Lower leg skin (tissue), 4 donors: ENCODE measurements around the gene TOMM7. TPM values are rescaled to one million over a fixed set of nuclear protein-coding genes. Genes with fewer than 3 reads are reported as not detected.
A peak's percentile ranks its signal among the peaks of the same experiment; 100 is the strongest.

Experiments used
- DNase-seq, 2 donors: peaks; one replicate each; pipeline ENCODE4 v3.0.0-alpha.2; 2019; ENCODE audit warnings: low spot score in 2 of 2
- H3K4me3 ChIP-seq: fragments of 200-600 bp; sonication (generic); 2 replicates; pipeline ENCODE4 v1.5.1; 2017; ENCODE audit warnings: mild to moderate bottlenecking, low read depth; ENCODE audit not compliant: poor library complexity, severe bottlenecking
- CTCF ChIP-seq, 3 donors: fragments of 450-650 bp; IDR thresholded peaks; one replicate each; pipeline ENCODE4 v1.5.1; 2016; ENCODE audit warnings: antibody characterized with exemption in 3 of 3, mild to moderate bottlenecking in 3 of 3, moderate library complexity in 2 of 3
- POLR2A ChIP-seq, 2 donors: fragments of 450-650 bp; IDR thresholded peaks; one replicate each; pipeline ENCODE4 v1.6.1; 2016 to 2017; ENCODE audit warnings: antibody characterized with exemption in 2 of 2, mild to moderate bottlenecking in 1 of 2, moderate library complexity in 1 of 2
- WGBS, 2 donors: methylation state at CpG; one replicate each; pipeline ENCODE4 v1.1.5; 2018; 5-methylcytosine and 5-hydroxymethylcytosine counted together
- intact Hi-C: fragments of 100-400 bp; cut with DNase I; formaldehyde crosslinking; loops from one replicate; pipeline ENCODE4 v1.15.0; 2023; ENCODE audit warnings: low total_unique reads
- total RNA-seq, 4 donors: library from RNA; depleted of rRNA; stranded (reverse); fragments of >200 nt; gene quantifications; one replicate each; pipeline ENCODE4 v1.1.0, GENCODE V29; 2016

TOMM7 gene
- total RNA-seq, 4 donors from 2014 or later = 144 to 360 (median 193) TPM

- no peak overlapping the region for H3K4me3 ChIP-seq
- no peak for DNase-seq
- intact Hi-C loops = loop anchor here (10.0 kb wide), 1 partner anchor 188 kb away; no protein-coding TSS in a partner anchor
- TF ChIP-seq CTCF (IDR thresholded peaks at IDR 0.05) (no peak), POLR2A (IDR thresholded peaks at IDR 0.05) (no peak)
- WGBS, 2 donors = 58 to 66% methylated on average over 2 of the region's 2 CpGs
Measured at GRCh38 chr7:22856416-22856815, 33.8 kb upstream of the TOMM7 start.

DNA sequence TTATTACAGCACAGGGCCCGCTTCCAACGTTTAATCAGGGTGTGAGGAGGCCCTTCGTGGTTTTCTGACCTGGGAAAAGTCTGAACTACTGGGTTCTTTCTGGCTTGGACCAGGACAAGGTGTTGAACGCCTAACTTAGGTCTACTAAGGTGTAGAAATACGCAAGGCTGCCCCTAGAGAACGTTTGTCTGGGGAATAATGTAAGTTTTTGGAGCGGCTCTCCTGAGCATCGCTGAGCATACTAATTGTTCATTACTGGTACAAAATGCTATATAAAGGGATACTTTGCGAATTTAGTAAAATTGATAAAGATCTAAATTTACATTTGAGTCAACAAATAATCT, 32.4 kb upstream of the TOMM7 start:
- 32 to 49% methylated on average over 9 of the region's 9 CpGs for WGBS, 2 donors
- intact Hi-C loops = loop anchor here (10.0 kb wide), 1 partner anchor 190 kb away; no protein-coding TSS in a partner anchor
- no peak for TF ChIP-seq CTCF (IDR thresholded peaks at IDR 0.05)
- TF ChIP-seq POLR2A (IDR thresholded peaks at IDR 0.05) = no peak
- no peak for DNase-seq
- H3K4me3 ChIP-seq = peak overlapping the region; percentile 78

GRCh38 chr7:22854158-22855048, 31.8 kb upstream of the TOMM7 start:
- intact Hi-C loops = loop anchor here (10.0 kb wide), 1 partner anchor 190 kb away; no protein-coding TSS in a partner anchor
- 0 to 3% methylated on average over 42 to 61 of the region's 76 CpGs for WGBS, 2 donors
- DNase-seq = peak; percentile 86 to 98
- H3K4me3 ChIP-seq = peak overlapping the region; percentile 78
- TF ChIP-seq POLR2A (IDR thresholded peaks at IDR 0.05) = no peak
- no peak for TF ChIP-seq CTCF (IDR thresholded peaks at IDR 0.05)

GRCh38 chr7:22853674-22854157, 31.1 kb upstream of the TOMM7 start:
- no peak overlapping the region for H3K4me3 ChIP-seq
- peak; percentile 41 to 84 for DNase-seq
- intact Hi-C loops = loop anchor here (10.0 kb wide), 1 partner anchor 191 kb away; no protein-coding TSS in a partner anchor
- TF ChIP-seq CTCF (IDR thresholded peaks at IDR 0.05) = no peak
- TF ChIP-seq POLR2A (IDR thresholded peaks at IDR 0.05) = no peak
- 26 to 31% methylated on average over 13 to 16 of the region's 28 CpGs for WGBS, 2 donors

DNA sequence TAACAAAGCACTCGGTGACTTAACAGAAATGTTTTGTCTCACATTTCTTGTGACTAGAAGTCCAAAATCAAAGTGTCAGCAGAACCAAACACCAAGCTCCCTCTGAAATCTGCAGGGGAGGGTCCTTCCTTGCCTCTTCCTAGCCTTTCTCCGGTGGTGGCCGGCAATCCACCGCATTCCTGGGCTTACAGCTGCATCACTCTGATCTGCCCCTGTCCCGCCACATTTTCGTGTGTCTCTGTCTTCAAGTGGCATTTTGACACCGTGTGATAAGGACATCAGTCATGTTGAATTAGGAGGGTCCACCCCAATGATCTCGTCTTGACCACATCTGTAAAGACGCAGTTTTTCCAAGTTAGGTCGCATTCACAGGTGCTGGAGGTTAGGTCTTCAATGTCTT, 30.5 kb upstream of the TOMM7 start:
- TF ChIP-seq POLR2A (IDR thresholded peaks at IDR 0.05) (no peak), CTCF (IDR thresholded peaks at IDR 0.05) (no peak)
- WGBS, 2 donors = 88 to 93% methylated on average over 10 of the region's 10 CpGs
- no peak overlapping the region for H3K4me3 ChIP-seq
- intact Hi-C loops = loop anchor here (10.0 kb wide), 1 partner anchor 192 kb away; no protein-coding TSS in a partner anchor
- no peak for DNase-seq
